Right cardiac atrium (tissue), 5 donors: ENCODE data around the gene ASB16. TPM values are rescaled to one million over a fixed set of nuclear protein-coding genes. Genes with fewer than 3 reads are reported as not detected.

Experiments used
- ATAC-seq, 2 donors: fragments of 200-7000 bp; cut with Tn5 transposase; one replicate each; pipeline versions ENCODE4 v1.8.0 to v1.9.1; 2020; ENCODE audit warnings: moderate library complexity in 2 of 2, mild to moderate bottlenecking in 1 of 2
- DNase-seq, 3 donors: peaks; one replicate each; pipeline ENCODE4 v3.0.0-alpha.2; 2020
- H3K27ac ChIP-seq: one replicate; pipeline ENCODE4 v1.5.1; 2013; ENCODE audit warnings: mild to moderate bottlenecking, low read length, control low read depth, moderate library complexity
- H3K27me3 ChIP-seq: one replicate; pipeline ENCODE4 v1.6.1; 2013; ENCODE audit not compliant: control insufficient read depth, insufficient read depth
- H3K4me1 ChIP-seq: one replicate; pipeline ENCODE4 v1.6.1; 2013; ENCODE audit warnings: low read length; ENCODE audit not compliant: control insufficient read depth, insufficient read depth
- H3K4me3 ChIP-seq: one replicate; pipeline ENCODE4 v1.5.1; 2013; ENCODE audit warnings: low read length, control low read depth
- H3K9me3 ChIP-seq: one replicate; pipeline ENCODE4 v1.6.1; 2013; ENCODE audit warnings: low read length; ENCODE audit not compliant: control insufficient read depth
- WGBS: extraction: QIAGEN DNeasy Blood & Tissue Kit; methylation state at CpG from one replicate; pipeline ENCODE4 v1.1.7; 2013; 5-methylcytosine and 5-hydroxymethylcytosine counted together
- intact Hi-C, 4 donors: fragments of 100-400 bp; cut with DNase I; formaldehyde crosslinking; loops; one replicate each; pipeline versions ENCODE4 v1.11.0 to v1.14.0; 2022 to 2023
- polyA plus RNA-seq: library from polyadenylated mRNA; stranded (reverse); fragments of 200-250 nt; gene quantifications from one replicate; pipeline ENCODE4 v1.2.3, GENCODE V29; 2013
- total RNA-seq, 4 donors: library from RNA; stranded (reverse); fragmentation: NEBNext Ultra II Directional; extraction: Animal tissue kit (Norgen Biotek cat#: 25700); gene quantifications; one replicate each; pipeline ENCODE4 v1.2.1, GENCODE V29; 2021
- donor health status: healthy with polysubstance abuse.
- donor health status: DM: no; HTN: yes; CAD: no.
- donor health status: DM: no; HTN: no; CAD: no.
- donor health status: DM: no; HTN: yes; CAD: no; lungs with severe emphysema.
- donor health status: DM: yes; HTN: yes; CAD: no.

The ASB16 gene
- total and polyA plus RNA-seq, 5 donors = 5.3 to 11.3 (median 9.0) TPM

DNA sequence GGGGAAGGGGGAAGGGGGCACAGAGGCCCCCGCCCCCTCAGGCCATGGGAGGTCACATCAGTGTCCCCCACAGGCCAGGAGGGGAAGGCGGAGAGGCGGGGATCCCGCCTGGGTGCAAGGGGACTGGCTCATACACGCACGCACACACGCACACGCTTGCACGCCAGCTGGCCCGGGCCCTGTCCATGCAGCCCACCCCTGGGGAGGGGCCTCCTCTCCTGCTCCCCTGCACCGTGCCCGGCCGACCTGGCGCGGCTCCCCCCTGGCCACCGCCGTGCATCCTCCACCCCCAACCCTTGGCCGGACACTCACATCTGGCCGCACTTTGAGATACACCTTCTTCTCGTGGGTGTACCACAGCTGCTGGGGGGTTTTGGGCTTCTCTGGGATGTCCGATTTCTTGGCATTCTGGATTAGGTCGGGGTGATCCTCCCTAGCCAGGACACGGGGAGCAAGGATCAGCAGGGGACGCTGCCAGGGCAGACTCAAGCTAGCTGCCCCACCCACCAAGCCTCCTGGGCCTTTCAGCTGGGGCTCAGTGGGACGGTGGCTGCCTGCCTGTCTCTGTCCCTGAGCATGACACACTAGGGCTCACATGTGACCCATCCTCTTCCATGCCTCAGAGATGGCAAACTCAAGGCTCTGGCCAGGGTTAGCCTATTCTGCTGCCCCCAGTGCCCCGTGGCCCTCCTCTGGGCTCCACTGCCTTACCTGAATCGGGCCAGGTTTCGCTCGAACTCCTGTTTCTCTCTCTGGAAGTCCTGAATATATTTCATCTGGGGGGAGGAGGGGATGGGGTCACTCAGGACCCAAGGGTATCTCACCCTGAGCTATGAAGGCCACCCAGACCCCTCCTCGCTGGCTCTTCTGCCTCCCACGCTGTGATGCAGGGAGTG lies 42.3 kb downstream of the ASB16 start:
- peaks cover 5% of the 10 kb centered on the region for H3K4me1 ChIP-seq
- DNase-seq (peak in 1 of 3 donors; percentile 57), ATAC-seq (peak in 1 of 2 donors; percentile 3)
- no peak overlapping the region for H3K4me3 ChIP-seq
- H3K27ac ChIP-seq = no peak overlapping the region
- no peaks in the 10 kb centered on the region for H3K9me3 ChIP-seq
- no peaks in the 10 kb centered on the region for H3K27me3 ChIP-seq
- intact Hi-C loops = loop anchor here in 3 of 4 donors (5.0 to 10.0 kb wide), 3 partner anchors 115 to 302 kb away; no protein-coding TSS in a partner anchor
- WGBS = 65% methylated on average over 31 of the region's 31 CpGs

DNA sequence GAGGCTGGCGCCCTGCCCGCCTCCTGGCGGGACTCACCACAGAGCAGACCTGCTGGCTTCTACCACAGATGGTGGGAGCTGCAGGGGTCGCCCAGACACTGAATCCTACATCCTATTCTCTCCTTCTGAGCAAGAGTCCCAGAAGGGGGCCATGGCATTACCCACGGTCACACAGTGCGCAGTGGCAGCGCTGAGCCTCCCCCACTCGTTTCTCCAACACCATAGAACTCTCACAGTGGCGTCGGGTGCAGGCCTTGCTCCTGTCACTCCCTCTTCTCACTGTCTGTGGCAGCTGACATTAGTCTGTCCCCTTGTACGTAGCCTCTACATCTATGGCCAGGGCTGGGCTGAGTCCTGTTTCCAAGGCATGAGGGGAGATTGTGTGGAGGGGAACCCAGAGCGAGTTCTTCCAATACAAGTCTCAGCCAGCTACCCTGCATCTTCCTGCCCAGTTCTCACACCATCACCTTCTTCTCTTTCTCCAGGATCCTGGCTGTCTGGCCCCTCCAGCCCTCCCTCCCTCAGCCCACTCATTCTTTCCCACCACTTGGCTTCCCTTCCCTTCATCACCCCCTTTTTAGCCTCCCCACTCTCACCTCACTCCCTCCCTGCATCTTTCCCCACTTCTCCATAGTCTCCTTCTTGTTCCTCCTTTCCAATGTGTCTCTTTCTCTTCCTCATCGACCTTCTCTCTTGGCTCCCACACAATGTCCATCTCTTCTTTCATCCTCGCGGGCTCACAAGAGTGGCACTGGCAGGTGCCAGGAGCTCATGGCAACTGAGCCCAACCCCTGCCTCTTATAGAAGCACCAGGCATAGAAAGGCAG lies 43.1 kb downstream of the ASB16 start:
- Histone ChIP-seq H3K9me3 (no peaks in the 10 kb centered on the region), H3K27me3 (no peaks in the 10 kb centered on the region), H3K4me1 (peaks cover 9% of the 10 kb centered on the region), H3K27ac (no peak overlapping the region), H3K4me3 (no peak overlapping the region)
- peak in 1 of 3 donors; percentile 68 for DNase-seq
- no peak for ATAC-seq
- intact Hi-C loops = loop anchor here in 3 of 4 donors (5.0 to 10.0 kb wide), 3 partner anchors 114 to 301 kb away; no protein-coding TSS in a partner anchor
- WGBS = 87% methylated on average over 15 of the region's 15 CpGs

DNA sequence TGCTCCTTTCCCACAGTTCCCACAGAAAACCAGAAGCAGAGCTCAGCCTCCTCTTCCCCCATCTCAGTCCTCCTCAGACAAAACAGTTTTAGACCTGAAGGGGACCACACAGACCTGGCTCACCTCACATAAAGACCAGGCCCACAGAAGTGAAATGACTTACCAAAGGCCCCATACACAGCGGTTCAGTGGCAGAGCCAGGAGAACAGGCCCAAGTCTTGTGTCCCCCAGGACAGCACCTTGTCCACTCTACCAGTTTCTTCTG lies 43.7 kb downstream of the ASB16 start:
- Histone ChIP-seq H3K27me3 (no peaks in the 10 kb centered on the region), H3K9me3 (no peaks in the 10 kb centered on the region), H3K27ac (no peak overlapping the region), H3K4me1 (peaks cover 9% of the 10 kb centered on the region), H3K4me3 (no peak overlapping the region)
- DNase-seq (no peak), ATAC-seq (no peak)
- intact Hi-C loops = loop anchor here in 3 of 4 donors (5.0 to 10.0 kb wide), 3 partner anchors 113 to 301 kb away; no protein-coding TSS in a partner anchor
- WGBS = 95% methylated on average over 1 of the region's 1 CpG

DNA sequence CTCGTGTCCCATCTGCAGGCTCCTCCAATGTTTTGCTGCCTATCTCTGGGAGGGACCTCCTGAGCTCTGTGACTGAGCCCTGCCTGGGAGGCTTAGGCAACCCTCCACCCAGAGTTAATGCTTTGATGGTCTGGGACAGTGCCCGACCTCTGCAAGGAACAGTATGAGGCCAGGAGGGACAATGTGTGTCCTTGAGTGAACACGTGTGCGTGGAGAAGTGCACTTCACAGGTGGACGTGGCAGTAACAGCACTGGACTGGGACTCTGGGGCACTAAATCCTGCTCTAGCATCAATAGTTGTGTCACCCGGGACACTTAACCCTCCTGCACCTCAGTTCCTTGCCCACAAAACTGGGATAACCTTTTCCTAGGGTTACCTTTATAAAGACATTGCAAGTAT lies 44.4 kb downstream of the ASB16 start:
- peaks cover 9% of the 10 kb centered on the region for H3K4me1 ChIP-seq
- intact Hi-C loops = loop anchor here in 3 of 4 donors (5.0 to 10.0 kb wide), 3 partner anchors 112 to 300 kb away; no protein-coding TSS in a partner anchor
- 85% methylated on average over 6 of the region's 6 CpGs for WGBS
- no peak overlapping the region for H3K4me3 ChIP-seq
- ATAC-seq (no peak), DNase-seq (no peak)
- no peak overlapping the region for H3K27ac ChIP-seq
- H3K27me3 ChIP-seq = no peaks in the 10 kb centered on the region
- H3K9me3 ChIP-seq = no peaks in the 10 kb centered on the region

DNA sequence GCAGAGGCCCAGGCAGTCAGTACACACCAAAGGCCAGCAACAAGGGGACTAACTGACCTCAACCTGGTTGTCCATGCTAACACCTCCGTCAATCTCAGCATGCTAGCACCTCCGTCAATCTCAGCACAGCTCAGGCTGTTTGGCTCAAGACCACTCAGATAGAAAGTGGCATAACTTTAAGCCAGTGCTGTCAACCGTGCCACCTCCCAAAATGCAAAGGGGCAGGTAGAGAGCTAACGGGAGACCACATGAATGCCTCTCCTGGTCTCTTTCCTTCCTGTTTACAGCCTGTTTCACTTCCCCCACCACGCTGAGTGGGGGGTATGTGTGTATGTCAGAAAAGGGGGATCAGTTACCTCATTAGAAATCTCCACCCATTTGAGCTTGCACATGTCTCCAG lies 45.7 kb downstream of the ASB16 start:
- intact Hi-C loops = loop anchor here in 1 of 4 donors (10.0 kb wide), 1 partner anchor 299 kb away; no protein-coding TSS in a partner anchor
- Histone ChIP-seq H3K27me3 (no peaks in the 10 kb centered on the region), H3K9me3 (no peaks in the 10 kb centered on the region), H3K27ac (no peak overlapping the region), H3K4me3 (no peak overlapping the region), H3K4me1 (peaks cover 9% of the 10 kb centered on the region)
- no peak for DNase-seq
- 59% methylated on average over 5 of the region's 5 CpGs for WGBS
- no peak for ATAC-seq

DNA sequence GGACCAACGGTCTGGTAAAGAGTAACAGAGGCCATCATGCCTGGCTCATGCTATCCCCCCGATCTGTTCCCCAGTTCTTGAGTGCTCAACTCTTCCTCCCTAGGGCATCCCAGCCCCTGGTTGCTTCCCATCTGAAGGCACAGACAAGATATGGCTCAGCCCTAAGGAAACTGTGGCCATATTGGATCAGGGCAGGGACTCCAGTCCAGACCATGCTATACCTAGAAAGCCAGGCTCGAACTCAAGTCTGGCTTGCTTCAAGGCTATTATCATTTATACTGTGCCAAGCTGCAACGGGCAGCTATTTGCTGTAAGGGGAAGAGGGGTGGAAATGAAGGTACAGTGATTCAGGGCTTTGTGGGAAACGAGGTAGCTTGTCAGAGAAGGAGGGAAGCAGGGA lies 46.2 kb downstream of the ASB16 start:
- Histone ChIP-seq H3K27me3 (no peaks in the 10 kb centered on the region), H3K4me3 (no peak overlapping the region), H3K4me1 (peaks cover 9% of the 10 kb centered on the region), H3K27ac (no peak overlapping the region), H3K9me3 (no peaks in the 10 kb centered on the region)
- 65% methylated on average over 5 of the region's 5 CpGs for whole genome bisulfite sequencing
- DNase-seq (peak in 1 of 3 donors; percentile 2), ATAC-seq (no peak)
- intact Hi-C loops = loop anchor here in 1 of 4 donors (10.0 kb wide), 1 partner anchor 298 kb away; no protein-coding TSS in a partner anchor

DNA sequence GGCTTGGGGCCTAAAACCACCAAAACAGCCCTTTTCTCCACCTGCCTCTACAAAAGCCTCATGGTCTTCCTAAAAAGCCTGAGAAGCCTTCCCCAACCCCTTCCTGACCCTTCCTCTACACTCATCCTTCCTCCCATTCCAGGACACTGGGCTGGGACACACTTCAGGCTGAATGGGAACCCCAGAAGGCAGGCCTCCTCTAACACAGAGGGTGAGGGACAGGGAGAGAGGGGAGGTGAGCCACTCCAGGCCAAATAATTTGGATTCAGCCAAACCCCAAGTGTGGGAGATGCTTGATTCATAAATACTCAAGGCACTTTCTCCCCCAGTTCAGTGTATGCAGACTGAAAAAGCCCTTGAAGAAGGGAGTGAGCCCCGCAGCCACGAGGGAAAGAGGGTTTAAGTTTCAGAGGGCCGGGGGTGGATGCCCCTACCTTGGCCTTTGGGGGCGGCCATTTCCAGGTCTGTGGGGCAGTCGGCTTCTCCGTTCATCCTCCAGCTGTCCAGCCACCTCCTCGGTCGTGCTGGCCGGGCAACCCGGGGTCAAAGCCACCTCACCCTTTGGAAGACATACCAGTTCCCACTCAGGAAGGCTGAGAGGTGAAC lies 47.3 kb downstream of the ASB16 start:
- 7% methylated on average over 10 of the region's 10 CpGs for WGBS
- H3K4me3 ChIP-seq = peak overlapping the region; percentile 98
- intact Hi-C loops = loop anchor here in 1 of 4 donors (10.0 kb wide), 1 partner anchor 297 kb away; no protein-coding TSS in a partner anchor
- no peaks in the 10 kb centered on the region for H3K9me3 ChIP-seq
- H3K27ac ChIP-seq = peak overlapping the region; percentile 60
- ATAC-seq (no peak), DNase-seq (no peak)
- H3K4me1 ChIP-seq = peaks cover 10% of the 10 kb centered on the region
- no peaks in the 10 kb centered on the region for H3K27me3 ChIP-seq

DNA sequence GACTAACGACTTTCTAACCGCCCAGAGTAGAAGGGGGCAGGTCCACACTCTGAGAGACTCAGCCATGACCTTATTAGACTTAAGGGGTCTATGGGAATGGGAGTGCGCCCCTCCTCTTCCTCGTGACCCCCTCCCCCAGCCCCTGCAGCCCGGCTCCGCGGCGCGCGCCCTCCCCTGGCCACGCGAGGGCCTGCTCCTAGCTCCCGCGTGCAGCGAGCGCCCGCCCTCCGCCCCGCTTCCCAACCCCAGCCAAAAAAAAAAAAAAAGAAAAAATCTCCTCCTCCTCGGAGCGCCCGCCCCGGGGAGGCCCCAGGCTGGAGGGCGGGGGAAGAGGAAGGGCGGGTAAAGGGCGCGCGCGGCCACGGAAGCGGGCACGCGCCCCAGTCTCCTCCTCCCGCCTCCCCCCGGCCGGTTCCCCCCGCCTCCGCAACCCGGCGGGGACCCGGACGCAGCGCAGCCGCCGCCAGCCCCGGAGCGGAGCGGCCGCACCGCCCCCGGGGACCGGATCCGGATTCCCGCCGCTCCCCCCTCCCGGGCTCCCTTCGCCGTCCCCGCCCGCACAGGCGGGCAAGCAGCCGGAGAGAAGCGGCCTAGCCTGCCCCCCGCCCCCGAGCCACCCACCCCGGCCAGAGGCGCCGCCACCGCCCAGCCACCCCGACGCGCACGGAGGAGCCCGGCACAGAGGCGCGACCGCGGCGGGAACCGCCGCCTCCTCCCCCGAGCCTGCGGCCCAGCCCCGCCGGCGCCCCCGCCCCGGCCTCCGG lies 48.0 kb downstream of the ASB16 start:
- H3K4me3 ChIP-seq = peak overlapping the region; percentile 98
- no peaks in the 10 kb centered on the region for H3K27me3 ChIP-seq
- peaks cover 11% of the 10 kb centered on the region for H3K4me1 ChIP-seq
- intact Hi-C loops = loop anchor here in 1 of 4 donors (10.0 kb wide), 1 partner anchor 296 kb away; no protein-coding TSS in a partner anchor
- ATAC-seq (peak; percentile 71 to 74), DNase-seq (peak; percentile 89 to 96 (median 95))
- no peaks in the 10 kb centered on the region for H3K9me3 ChIP-seq
- peak overlapping the region; percentile 99 for H3K27ac ChIP-seq
- 1% methylated on average over 85 of the region's 89 CpGs for WGBS

DNA sequence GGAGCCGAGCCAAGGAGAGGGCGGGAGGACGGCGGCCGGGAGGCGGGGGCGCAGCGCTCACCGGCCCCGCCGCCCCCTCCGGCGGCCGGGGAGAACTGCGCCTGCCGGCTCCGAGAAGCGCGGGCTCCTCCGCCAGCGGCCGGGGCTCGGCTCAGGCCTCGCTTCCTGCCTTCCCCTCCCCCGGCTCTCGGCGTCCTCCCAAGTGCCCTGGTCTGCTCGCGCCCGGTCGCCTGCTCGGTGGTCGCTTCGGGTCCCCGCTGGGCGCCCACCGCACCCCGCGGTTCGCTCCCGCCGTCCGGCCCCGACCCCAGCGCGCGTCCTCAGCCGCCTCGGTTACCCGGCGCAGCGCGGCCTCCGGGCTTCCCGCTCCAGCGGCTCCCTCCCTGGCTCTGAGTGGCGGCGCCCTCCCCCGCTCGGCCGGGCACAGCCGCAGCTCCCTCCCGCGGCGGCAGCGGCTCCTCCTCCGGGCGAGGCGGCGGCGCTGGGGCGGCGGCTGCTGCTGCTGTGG lies 48.7 kb downstream of the ASB16 start:
- H3K4me1 ChIP-seq = peaks cover 14% of the 10 kb centered on the region
- no peaks in the 10 kb centered on the region for H3K9me3 ChIP-seq
- under 1% methylated on average over 70 of the region's 73 CpGs for WGBS
- intact Hi-C loops = loop anchor here in 1 of 4 donors (10.0 kb wide), 1 partner anchor 296 kb away; no protein-coding TSS in a partner anchor
- peak overlapping the region; percentile 99 for H3K27ac ChIP-seq
- no peaks in the 10 kb centered on the region for H3K27me3 ChIP-seq
- peak; percentile 74 to 90 (median 88) for DNase-seq
- peak; percentile 0 to 10 for ATAC-seq
- H3K4me3 ChIP-seq = peak overlapping the region; percentile 98
